Mammary epithelial cell (primary cell): ENCODE data around the gene CLDND1.

Experiments
- CTCF ChIP-seq, 2 donors: IDR thresholded peaks in 1 of 2; conservative IDR thresholded peaks in 1 of 2; 2 replicates each; pipeline ENCODE4 v1.5.1; 2011 to 2012; ENCODE audit warnings: inconsistent platforms in 2 of 2, low read length in 2 of 2, mild to moderate bottlenecking in 2 of 2, control low read depth in 1 of 2, low read depth in 1 of 2; ENCODE audit not compliant: insufficient read depth in 1 of 2; ENCODE audit errors: extremely low read depth in 1 of 2
- EZH2 ChIP-seq: IDR thresholded peaks from 2 replicates; pipeline ENCODE4 v1.6.1; 2012; ENCODE audit warnings: low read length, inconsistent platforms, borderline replicate concordance

GRCh38 chr3:98518816-98519215 is 3.9 kb downstream of the CLDND1 start:
- no peak for TF ChIP-seq CTCF (conservative IDR thresholded peaks at IDR 0.05 in 1 of 2, IDR thresholded peaks at IDR 0.05 in 1 of 2; ENCODE audit: extremely low read depth in 1 of 2, insufficient read depth in 1 of 2, low read depth in 1 of 2, low read length in 2 of 2)
- no peak for TF ChIP-seq EZH2
